Stimulated activated CD8-positive, alpha-beta memory T cell treated with anti-CD3 and anti-CD28 coated beads, Interleukin-2, amount 100 ng/mL, for 48 hours (primary cell): ENCODE results near the gene MEGF11.

Source experiments
- DNase-seq, 2 donors: peaks; one replicate each; pipeline ENCODE4 v3.0.0-alpha.2; 2020; ENCODE audit warnings: low read depth in 2 of 2

Gene MEGF11

GRCh38 chr15:65971741-65971995, 281.9 kb downstream of the MEGF11 start:
- no peak for DNase-seq

GRCh38 chr15:65970937-65971740, 282.4 kb downstream of the MEGF11 start:
- no peak for DNase-seq

- DNase-seq = no peak
Measured at GRCh38 chr15:65969865-65970816, 283.4 kb downstream of the MEGF11 start.

GRCh38 chr15:65968511-65968910, 285.0 kb downstream of the MEGF11 start:
- no peak for DNase-seq

- DNase-seq = no peak
Measured at GRCh38 chr15:65964792-65965433, 288.6 kb downstream of the MEGF11 start.

- DNase-seq = no peak
Measured at GRCh38 chr15:65963911-65964482, 289.6 kb downstream of the MEGF11 start.

- no peak for DNase-seq
Measured at GRCh38 chr15:65963358-65963757, 290.2 kb downstream of the MEGF11 start.

- no peak for DNase-seq
Measured at GRCh38 chr15:65962187-65962586, 291.4 kb downstream of the MEGF11 start.

GRCh38 chr15:65960586-65960985, 293.0 kb downstream of the MEGF11 start:
- DNase-seq = no peak

- DNase-seq = no peak
Measured at GRCh38 chr15:65958835-65959234, 294.7 kb downstream of the MEGF11 start.

GRCh38 chr15:65957451-65957850, 296.1 kb downstream of the MEGF11 start:
- no peak for DNase-seq

GRCh38 chr15:65956899-65957298, 296.7 kb downstream of the MEGF11 start:
- no peak for DNase-seq

- DNase-seq = no peak
Measured at GRCh38 chr15:65956307-65956706, 297.2 kb downstream of the MEGF11 start.

- DNase-seq = no peak
Measured at GRCh38 chr15:65954289-65954741, 299.2 kb downstream of the MEGF11 start.

GRCh38 chr15:65953622-65954021, 299.9 kb downstream of the MEGF11 start:
- DNase-seq = no peak

- DNase-seq = no peak
Measured at GRCh38 chr15:65952391-65953053, 301.0 kb downstream of the MEGF11 start.

GRCh38 chr15:65951007-65951406, 302.5 kb downstream of the MEGF11 start:
- no peak for DNase-seq

GRCh38 chr15:65949491-65949890, 304.1 kb downstream of the MEGF11 start:
- no peak for DNase-seq

GRCh38 chr15:65949011-65949410, 304.5 kb downstream of the MEGF11 start:
- no peak for DNase-seq

GRCh38 chr15:65948383-65948782, 305.2 kb downstream of the MEGF11 start:
- DNase-seq = no peak

- DNase-seq = no peak
Measured at GRCh38 chr15:65947041-65947440, 306.5 kb downstream of the MEGF11 start.

GRCh38 chr15:65945616-65946015, 307.9 kb downstream of the MEGF11 start:
- DNase-seq = no peak
